Lung (tissue), 12 donors: ENCODE data around the gene NPL. TPM values are rescaled to one million over a fixed set of nuclear protein-coding genes. Genes with fewer than 3 reads are reported as not detected.

Experiments used
- ATAC-seq: fragments of 200-7000 bp; cut with Tn5 transposase; one replicate; pipeline ENCODE4 v1.9.1; 2020; ENCODE audit warnings: moderate number of reproducible peaks; ENCODE audit not compliant: insufficient read depth, low FRiP score
- DNase-seq, 3 donors: peaks; one replicate each; pipeline ENCODE4 v3.0.0-alpha.2; 2013 to 2017
- H3K27ac ChIP-seq, 2 donors: one replicate each; pipeline ENCODE4 v1.5.1; 2013; ENCODE audit warnings: mild to moderate bottlenecking in 2 of 2, moderate library complexity in 2 of 2, control low read depth in 1 of 2, inconsistent platforms in 1 of 2, low read depth in 1 of 2, low read length in 1 of 2
- H3K27me3 ChIP-seq, 3 donors: one replicate each; pipeline ENCODE4 v1.5.1; 2013; ENCODE audit warnings: low read length in 2 of 3; ENCODE audit not compliant: control insufficient read depth in 3 of 3, insufficient read depth in 3 of 3
- H3K36me3 ChIP-seq, 4 donors: one replicate each; pipeline ENCODE4 v1.5.1; 2013; ENCODE audit warnings: low read length in 4 of 4, mild to moderate bottlenecking in 1 of 4, moderate library complexity in 1 of 4; ENCODE audit not compliant: control insufficient read depth in 4 of 4, insufficient read depth in 4 of 4
- H3K4me1 ChIP-seq, 5 donors: one replicate each; pipeline ENCODE4 v1.5.1; 2013; ENCODE audit warnings: low read length in 5 of 5, mild to moderate bottlenecking in 2 of 5, moderate library complexity in 1 of 5; ENCODE audit not compliant: control insufficient read depth in 5 of 5, insufficient read depth in 5 of 5
- H3K4me3 ChIP-seq: one replicate; pipeline ENCODE4 v1.5.1; 2013; ENCODE audit warnings: mild to moderate bottlenecking, control low read depth, moderate library complexity
- H3K9ac ChIP-seq, 2 donors: one replicate each; pipeline ENCODE4 v1.5.1; 2013; ENCODE audit warnings: low read length in 2 of 2, control low read depth in 1 of 2; ENCODE audit not compliant: insufficient read depth in 1 of 2
- H3K9me3 ChIP-seq, 4 donors: one replicate each; pipeline ENCODE4 v1.5.1; 2013; ENCODE audit warnings: low read length in 3 of 4, mild to moderate bottlenecking in 1 of 4, moderate library complexity in 1 of 4; ENCODE audit not compliant: control insufficient read depth in 4 of 4, insufficient read depth in 3 of 4
- CTCF ChIP-seq: IDR thresholded peaks from 2 replicates; pipeline ENCODE4 v1.5.1; 2012; ENCODE audit warnings: mild to moderate bottlenecking; ENCODE audit errors: control extremely low read depth, extremely low read depth
- WGBS, 2 donors: extraction: QIAGEN DNeasy Blood & Tissue Kit; methylation state at CpG; one replicate each; pipeline ENCODE4 v1.1.7; 2013; 5-methylcytosine and 5-hydroxymethylcytosine counted together
- polyA plus RNA-seq, 2 donors: library from polyadenylated mRNA; stranded (reverse); fragments of 200-250 nt; gene quantifications; one replicate each; pipeline ENCODE4 v1.2.1, GENCODE V29; 2013
- total RNA-seq, 2 donors: library from RNA; depleted of rRNA in 1 of 2; stranded (reverse); fragments of >200 nt in 1 of 2; gene quantifications; one replicate each; pipeline ENCODE4 v1.2.1, GENCODE V29; 2014 to 2021
- donor health status: control.
- donor health status: control.
- donor health status: Bipolar disorder and iron deficiency.
- donor health status: healthy.
- donor health status: DM: yes; HTN: yes; CAD: no.

The NPL gene
- total and polyA plus RNA-seq, 4 donors, result 31.9 to 116 (median 57.3) TPM

- H3K9ac ChIP-seq, result no peak overlapping the region
Observed at GRCh38 chr1:182762536-182762935, 27.0 kb upstream of the NPL start.

GRCh38 chr1:182764029-182764727 lies 25.4 kb upstream of the NPL start:
- 54 to 68% methylated on average over 4 of the region's 4 CpGs for WGBS, 2 donors

More at GRCh38 chr1:182762536-182762935, 27.0 kb upstream of the NPL start:
- Histone ChIP-seq H3K9me3 (peaks cover 0 to 3% (median 0%) of the 10 kb centered on the region in 4 donors), H3K4me1 (no peaks in the 10 kb centered on the region), H3K4me3 (no peak overlapping the region), H3K36me3 (no peaks in the 10 kb centered on the region), H3K27ac (no peak overlapping the region), H3K27me3 (no peaks in the 10 kb centered on the region)
- no peak for TF ChIP-seq CTCF
- 86 to 91% methylated on average over 4 of the region's 4 CpGs for WGBS, 2 donors
- ATAC-seq (no peak), DNase-seq (no peak)

GRCh38 chr1:182765391-182765790 lies 24.2 kb upstream of the NPL start:
- ATAC-seq (no peak), DNase-seq (no peak)
- H3K36me3 ChIP-seq, result no peaks in the 10 kb centered on the region
- peaks cover 0 to 4% (median 0%) of the 10 kb centered on the region in 5 donors for H3K4me1 ChIP-seq
- no peak overlapping the region for H3K27ac ChIP-seq
- H3K9ac ChIP-seq, result no peak overlapping the region
- no peaks in the 10 kb centered on the region for H3K27me3 ChIP-seq
- WGBS, 2 donors, result 68 to 80% methylated on average over 3 of the region's 3 CpGs
- no peak overlapping the region for H3K4me3 ChIP-seq
- TF ChIP-seq CTCF, result no peak
- H3K9me3 ChIP-seq, result peaks cover 0 to 3% (median 0%) of the 10 kb centered on the region in 4 donors

More at GRCh38 chr1:182764029-182764727, 25.4 kb upstream of the NPL start:
- DNase-seq, result no peak
- Histone ChIP-seq H3K9ac (no peak overlapping the region), H3K9me3 (peaks cover 0 to 3% (median 0%) of the 10 kb centered on the region in 4 donors), H3K4me1 (peaks cover 0 to 3% (median 0%) of the 10 kb centered on the region in 5 donors), H3K4me3 (no peak overlapping the region), H3K36me3 (no peaks in the 10 kb centered on the region), H3K27me3 (no peaks in the 10 kb centered on the region), H3K27ac (no peak overlapping the region)
- no peak for ATAC-seq
- TF ChIP-seq CTCF, result no peak

- Histone ChIP-seq H3K9me3 (peaks cover 0 to 3% (median 0%) of the 10 kb centered on the region in 4 donors), H3K36me3 (no peaks in the 10 kb centered on the region), H3K4me1 (peaks cover 0 to 4% (median 0%) of the 10 kb centered on the region in 5 donors), H3K27ac (no peak overlapping the region), H3K9ac (no peak overlapping the region), H3K27me3 (no peaks in the 10 kb centered on the region), H3K4me3 (no peak overlapping the region)
- TF ChIP-seq CTCF, result no peak
- no peak for ATAC-seq
- WGBS, 2 donors, result 95 to 96% methylated on average over 2 of the region's 2 CpGs
- DNase-seq, result no peak
Observed at GRCh38 chr1:182766050-182766449, 23.5 kb upstream of the NPL start.
